ENCODE data around the gene FMNL2. TPM values are rescaled to one million over a fixed set of nuclear protein-coding genes. Genes with fewer than 3 reads are reported as not detected.

FMNL2 gene
- total RNA-seq, 1 experiment from 2014 or later, result 28.1 TPM

DNA sequence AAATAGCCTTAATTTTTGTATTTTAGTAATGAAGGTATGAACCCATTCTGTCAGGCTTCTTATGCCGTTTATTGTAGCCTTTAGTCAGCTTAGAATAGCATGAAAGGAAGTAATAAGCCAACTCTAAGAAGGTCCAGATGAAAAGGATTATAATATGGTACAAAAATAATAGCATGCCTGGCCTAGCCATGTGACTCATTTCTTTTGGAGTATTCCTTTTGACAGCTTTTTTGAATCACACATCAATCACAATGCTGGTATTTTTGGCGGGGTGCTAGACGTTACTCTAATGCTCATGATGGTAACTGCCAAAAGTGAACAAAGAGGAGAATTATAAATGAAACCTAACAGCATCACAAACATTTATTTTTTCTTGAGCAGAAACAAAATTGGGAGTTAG, 19.9 kb downstream of the FMNL2 start:
- no peaks in the 10 kb centered on the region for H3K27me3 ChIP-seq (ENCODE audit: insufficient read depth, low read length)
- no peaks in the 10 kb centered on the region for H3K36me3 ChIP-seq (ENCODE audit: control insufficient read depth in 1 of 2, insufficient read depth in 2 of 2, low read length in 2 of 2)
- no peaks in the 10 kb centered on the region; a peak in 1 of 4 replicates for H3K4me1 ChIP-seq (ENCODE audit: control insufficient read depth in 1 of 2, insufficient read depth in 2 of 2, low read length in 2 of 2)
- DNase-seq (ENCODE audit: low read depth, low spot score), result no peak
- no peaks in the 10 kb centered on the region for H3K9me3 ChIP-seq (ENCODE audit: control insufficient read depth in 1 of 2, insufficient read depth in 1 of 2, low read depth in 1 of 2, low read length in 2 of 2)
- no TSS peak for BruUV-seq (replicated peaks)
- H3K4me3 ChIP-seq (replicated peaks in 1 of 2; ENCODE audit: low read depth in 1 of 2, low read length in 2 of 2), result no peak overlapping the region
- intact Hi-C loops (cut with micrococcal nuclease), result no loop called here
- no peak overlapping the region for H2AFZ ChIP-seq (ENCODE audit: low read depth, low read length, poor library complexity, severe bottlenecking)
- POLR2A ChIA-PET, result no interaction called here
- H3K9me2 ChIP-seq (ENCODE audit: insufficient read depth), result no peaks in the 10 kb centered on the region
- CTCF ChIA-PET, result no interaction called here
- TF ChIP-seq SRF (IDR thresholded peaks at IDR 0.05; ENCODE audit: low read depth), result no peak
- no peak for TF ChIP-seq EZH2phosphoT487 (IDR thresholded peaks at IDR 0.05; ENCODE audit: borderline replicate concordance)
- TF ChIP-seq ZNF274 (IDR thresholded peaks at IDR 0.05; ENCODE audit: low read depth, low read length), result no peak
- TF ChIP-seq, protein P1, sequence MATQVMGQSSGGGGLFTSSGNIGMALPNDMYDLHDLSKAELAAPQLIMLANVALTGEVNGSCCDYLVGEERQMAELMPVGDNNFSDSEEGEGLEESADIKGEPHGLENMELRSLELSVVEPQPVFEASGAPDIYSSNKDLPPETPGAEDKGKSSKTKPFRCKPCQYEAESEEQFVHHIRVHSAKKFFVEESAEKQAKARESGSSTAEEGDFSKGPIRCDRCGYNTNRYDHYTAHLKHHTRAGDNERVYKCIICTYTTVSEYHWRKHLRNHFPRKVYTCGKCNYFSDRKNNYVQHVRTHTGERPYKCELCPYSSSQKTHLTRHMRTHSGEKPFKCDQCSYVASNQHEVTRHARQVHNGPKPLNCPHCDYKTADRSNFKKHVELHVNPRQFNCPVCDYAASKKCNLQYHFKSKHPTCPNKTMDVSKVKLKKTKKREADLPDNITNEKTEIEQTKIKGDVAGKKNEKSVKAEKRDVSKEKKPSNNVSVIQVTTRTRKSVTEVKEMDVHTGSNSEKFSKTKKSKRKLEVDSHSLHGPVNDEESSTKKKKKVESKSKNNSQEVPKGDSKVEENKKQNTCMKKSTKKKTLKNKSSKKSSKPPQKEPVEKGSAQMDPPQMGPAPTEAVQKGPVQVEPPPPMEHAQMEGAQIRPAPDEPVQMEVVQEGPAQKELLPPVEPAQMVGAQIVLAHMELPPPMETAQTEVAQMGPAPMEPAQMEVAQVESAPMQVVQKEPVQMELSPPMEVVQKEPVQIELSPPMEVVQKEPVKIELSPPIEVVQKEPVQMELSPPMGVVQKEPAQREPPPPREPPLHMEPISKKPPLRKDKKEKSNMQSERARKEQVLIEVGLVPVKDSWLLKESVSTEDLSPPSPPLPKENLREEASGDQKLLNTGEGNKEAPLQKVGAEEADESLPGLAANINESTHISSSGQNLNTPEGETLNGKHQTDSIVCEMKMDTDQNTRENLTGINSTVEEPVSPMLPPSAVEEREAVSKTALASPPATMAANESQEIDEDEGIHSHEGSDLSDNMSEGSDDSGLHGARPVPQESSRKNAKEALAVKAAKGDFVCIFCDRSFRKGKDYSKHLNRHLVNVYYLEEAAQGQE (IDR thresholded peaks at IDR 0.05; ENCODE audit: low read depth), result no peak
- no peak for TF ChIP-seq RAD21 (IDR thresholded peaks at IDR 0.05; ENCODE audit: low read depth)
- TF ChIP-seq POLR2A (IDR thresholded peaks at IDR 0.05; ENCODE audit: borderline replicate concordance, extremely low read depth, insufficient read depth, insufficient read length), result no peak
- TF ChIP-seq FOSL1 (IDR thresholded peaks at IDR 0.05; ENCODE audit: low read depth), result no peak
- no peak overlapping the region for H3K4me2 ChIP-seq (ENCODE audit: low read length)
- no peak overlapping the region for H3K27ac ChIP-seq (ENCODE audit: low read depth, low read length)
- no peak overlapping the region for H3K9ac ChIP-seq (ENCODE audit: low read length)
- peaks cover 18% of the 10 kb centered on the region; the same call in 1 of the 2 replicates for H3K79me2 ChIP-seq (ENCODE audit: insufficient read depth, low read length)
- no peaks in the 10 kb centered on the region for H4K20me1 ChIP-seq (ENCODE audit: insufficient read depth)
- RAD21 ChIA-PET (ENCODE audit: low non-redundant PET in 1 of 2, low total read pairs in 2 of 2, uncharacterized antibody in 2 of 2, unreplicated experiment in 2 of 2), result no interaction called here
- ATAC-seq, result no peak

DNA sequence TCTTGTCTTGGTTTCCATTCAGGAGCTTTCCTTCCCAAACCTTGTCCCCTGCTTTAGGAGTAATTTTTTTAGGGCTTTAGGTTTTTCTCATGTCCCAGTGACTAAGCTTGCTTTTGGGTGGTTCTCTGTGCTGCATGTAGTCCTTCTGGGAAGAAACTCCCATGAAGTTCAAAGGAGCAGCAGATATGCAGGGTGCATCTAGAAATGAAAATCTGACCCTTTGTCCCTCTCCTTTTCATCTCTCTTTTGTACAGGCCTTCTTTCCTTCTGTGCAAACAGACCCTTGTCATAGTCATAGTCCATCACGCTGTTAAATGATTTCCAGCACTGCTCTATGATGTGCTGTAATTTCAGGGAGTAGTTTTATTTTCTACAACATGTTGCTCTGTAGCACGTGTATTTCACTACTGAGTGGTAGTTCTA, 20.4 kb downstream of the FMNL2 start:
- H3K9me3 ChIP-seq (ENCODE audit: control insufficient read depth in 1 of 2, insufficient read depth in 1 of 2, low read depth in 1 of 2, low read length in 2 of 2), result no peaks in the 10 kb centered on the region
- intact Hi-C loops (cut with micrococcal nuclease), result no loop called here
- no peak overlapping the region for H3K4me2 ChIP-seq (ENCODE audit: low read length)
- H3K79me2 ChIP-seq (ENCODE audit: insufficient read depth, low read length), result peaks cover 15% of the 10 kb centered on the region; the same call in 1 of the 2 replicates
- ChIA-PET POLR2A (no interaction called here), RAD21 (ENCODE audit: low non-redundant PET in 1 of 2, low total read pairs in 2 of 2, uncharacterized antibody in 2 of 2, unreplicated experiment in 2 of 2) (no interaction called here), CTCF (no interaction called here)
- no peak overlapping the region for H3K4me3 ChIP-seq (replicated peaks in 1 of 2; ENCODE audit: low read depth in 1 of 2, low read length in 2 of 2)
- no peaks in the 10 kb centered on the region for H3K36me3 ChIP-seq (ENCODE audit: control insufficient read depth in 1 of 2, insufficient read depth in 2 of 2, low read length in 2 of 2)
- H3K9ac ChIP-seq (ENCODE audit: low read length), result no peak overlapping the region
- no TSS peak for BruUV-seq (replicated peaks)
- H3K27me3 ChIP-seq (ENCODE audit: insufficient read depth, low read length), result no peaks in the 10 kb centered on the region
- no peaks in the 10 kb centered on the region for H4K20me1 ChIP-seq (ENCODE audit: insufficient read depth)
- TF ChIP-seq RAD21 (IDR thresholded peaks at IDR 0.05; ENCODE audit: low read depth), result no peak
- TF ChIP-seq EZH2 (IDR thresholded peaks at IDR 0.05), result no peak
- no peak for TF ChIP-seq CBX3 (IDR thresholded peaks at IDR 0.05; ENCODE audit: low read depth)
- no peak overlapping the region for H2AFZ ChIP-seq (ENCODE audit: low read depth, low read length, poor library complexity, severe bottlenecking)
- ATAC-seq (no peak), DNase-seq (ENCODE audit: low read depth, low spot score) (no peak)
- H3K4me1 ChIP-seq (ENCODE audit: control insufficient read depth in 1 of 2, insufficient read depth in 2 of 2, low read length in 2 of 2), result no peaks in the 10 kb centered on the region; a peak in 1 of 4 replicates
- H3K27ac ChIP-seq (ENCODE audit: low read depth, low read length), result no peak overlapping the region
- H3K9me2 ChIP-seq (ENCODE audit: insufficient read depth), result no peaks in the 10 kb centered on the region

All from HCT116 (cell line).